Forelimb muscle (tissue), 1 donor: Measurements from ENCODE around the gene ADGRL3. TPM values are rescaled to one million over a fixed set of nuclear protein-coding genes. Genes with fewer than 3 reads are reported as not detected.
A peak's percentile ranks its signal among the peaks of the same experiment; 100 is the strongest.
"Not testable (repeated sequence)": the region's sequence is repeated elsewhere in the genome, so short reads cannot be mapped to it uniquely, and the experiment has no call there.

Experiments
- DNase-seq: peaks from one replicate; pipeline ENCODE4 v3.0.0-alpha.2; 2013; ENCODE audit warnings: low read depth
- polyA plus RNA-seq: library from polyadenylated mRNA; unstranded; fragments of 120-200 nt; gene quantifications from one replicate; pipeline ENCODE4 v1.2.1, GENCODE V29; 2013; ENCODE audit not compliant: insufficient read length

The ADGRL3 gene
- polyA plus RNA-seq, 1 donor, result 19.5 TPM

DNA sequence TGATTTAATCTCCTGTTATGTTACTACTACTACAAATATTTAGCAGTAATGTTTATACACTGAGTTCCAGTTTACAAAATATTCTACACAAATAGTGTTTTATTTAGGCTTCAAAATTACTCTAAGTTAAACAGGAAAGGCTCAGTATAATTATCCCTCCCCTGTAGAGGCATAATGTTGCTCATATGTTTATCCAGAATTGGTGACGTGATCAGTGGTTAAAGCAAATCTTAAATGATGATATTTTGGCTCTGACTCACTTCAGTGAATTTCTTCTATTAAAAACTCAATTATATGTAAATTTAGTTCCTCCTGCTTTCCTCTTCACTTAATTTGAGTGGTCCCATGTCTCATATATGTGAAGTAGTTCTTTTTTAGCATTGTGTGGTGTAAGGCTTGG is 438.5 kb downstream of the ADGRL3 start:
- no peak for DNase-seq

DNA sequence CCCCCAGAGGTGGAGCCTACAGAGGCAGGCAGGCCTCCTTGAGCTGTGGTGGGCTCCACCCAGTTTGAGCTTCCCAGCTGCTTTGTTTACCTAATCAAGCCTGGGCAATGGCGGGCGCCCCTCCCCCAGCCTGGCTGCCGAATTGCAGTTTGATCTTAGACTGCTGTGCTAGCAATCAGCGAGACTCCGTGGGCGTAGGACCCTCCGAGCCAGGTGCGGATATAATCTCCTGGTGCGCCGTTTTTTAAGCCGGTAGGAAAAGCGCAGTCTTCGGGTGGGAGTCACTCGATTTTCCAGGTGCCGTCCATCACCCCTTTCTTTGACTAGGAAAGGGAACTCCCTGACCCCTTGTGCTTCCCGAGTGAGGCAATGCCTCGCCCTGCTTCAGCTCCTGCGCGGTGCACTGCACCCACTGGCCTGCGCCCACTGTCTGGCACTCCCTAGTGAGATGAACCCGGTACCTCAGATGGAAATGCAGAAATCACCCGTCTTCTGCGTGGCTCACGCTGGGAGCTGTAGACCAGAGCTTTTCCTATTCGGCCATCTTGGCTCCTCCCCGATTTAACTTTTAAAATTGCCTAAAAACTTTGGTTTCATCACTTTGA is 446.7 kb downstream of the ADGRL3 start:
- not testable (repeated sequence) for DNase-seq

DNA sequence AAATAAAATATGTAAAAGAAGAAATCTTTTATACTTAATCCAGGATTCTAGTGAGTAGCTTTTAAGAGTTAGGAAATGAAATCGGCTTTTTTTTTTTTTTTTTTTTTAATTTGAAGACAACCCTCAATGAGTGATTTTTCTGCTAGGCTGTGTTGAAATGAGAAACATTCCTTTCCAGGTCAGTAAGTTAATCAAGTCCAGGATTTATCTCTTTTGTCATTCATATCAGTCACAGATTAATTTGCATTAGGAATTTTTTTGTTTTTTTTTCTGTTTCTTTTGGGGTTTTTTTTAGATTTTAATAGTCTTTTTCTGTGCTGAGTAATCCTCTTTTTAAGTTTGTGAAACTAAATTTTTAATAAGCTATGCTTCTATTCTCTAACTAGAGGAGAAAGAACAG is 448.1 kb downstream of the ADGRL3 start:
- DNase-seq, result no peak

DNA sequence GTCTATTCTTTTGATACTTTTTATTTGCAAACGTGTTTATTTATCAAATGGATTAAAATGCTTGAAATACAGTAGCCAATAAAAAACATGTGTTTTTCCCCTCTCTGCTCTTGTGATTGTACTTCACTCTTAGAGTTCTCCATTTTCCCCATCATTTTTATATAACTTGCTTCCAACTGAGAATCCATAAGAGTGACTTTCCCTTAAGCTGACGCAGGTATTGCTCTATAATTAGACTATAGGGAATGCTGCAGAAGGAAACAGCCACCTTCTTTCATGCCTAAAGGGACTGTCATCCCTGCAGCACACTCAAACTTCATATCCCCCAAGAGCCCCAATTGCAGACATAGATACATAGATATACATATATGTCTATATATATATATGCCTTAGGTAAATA is 456.9 kb downstream of the ADGRL3 start:
- DNase-seq, result no peak

DNA sequence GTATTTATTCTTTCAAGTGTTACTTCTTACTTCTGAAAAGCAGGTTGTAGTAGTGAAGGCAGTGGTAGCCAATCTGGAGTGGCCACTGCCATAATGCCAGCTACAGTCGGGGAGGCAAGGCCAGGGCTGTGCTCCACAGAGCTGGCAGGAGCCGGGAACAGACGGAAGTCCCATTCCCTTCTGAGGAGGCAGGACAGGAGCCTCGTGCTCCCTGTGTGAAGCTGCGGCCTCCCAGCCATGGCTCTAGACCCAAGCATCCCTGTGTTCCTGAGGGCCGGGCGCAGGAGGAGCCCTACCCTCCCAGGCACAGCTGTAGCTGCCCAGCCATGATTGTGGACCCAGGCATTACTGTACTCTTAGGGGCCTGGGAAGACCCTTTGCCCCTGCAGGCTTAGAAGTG is 461.8 kb downstream of the ADGRL3 start:
- DNase-seq, result no peak

DNA sequence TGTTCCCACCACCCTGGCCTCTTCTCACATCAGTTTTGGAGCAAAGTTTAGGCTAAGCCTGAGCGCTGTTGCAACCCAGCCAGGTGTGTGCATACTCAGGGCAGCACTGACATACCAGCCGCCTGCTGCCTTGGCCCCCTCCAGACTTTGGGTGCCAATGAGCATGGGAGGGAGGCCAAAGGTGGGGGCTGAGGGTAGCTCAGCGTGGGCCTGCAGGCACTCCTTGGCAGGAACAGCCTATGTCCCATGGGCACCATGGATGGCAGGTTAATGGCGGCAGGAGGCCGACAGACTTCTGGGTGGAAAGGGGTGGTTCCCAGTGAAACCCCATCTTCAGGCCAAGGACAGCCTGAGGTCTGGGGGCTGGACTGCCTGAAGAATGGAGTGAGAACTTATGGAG is 462.2 kb downstream of the ADGRL3 start:
- no peak for DNase-seq

DNA sequence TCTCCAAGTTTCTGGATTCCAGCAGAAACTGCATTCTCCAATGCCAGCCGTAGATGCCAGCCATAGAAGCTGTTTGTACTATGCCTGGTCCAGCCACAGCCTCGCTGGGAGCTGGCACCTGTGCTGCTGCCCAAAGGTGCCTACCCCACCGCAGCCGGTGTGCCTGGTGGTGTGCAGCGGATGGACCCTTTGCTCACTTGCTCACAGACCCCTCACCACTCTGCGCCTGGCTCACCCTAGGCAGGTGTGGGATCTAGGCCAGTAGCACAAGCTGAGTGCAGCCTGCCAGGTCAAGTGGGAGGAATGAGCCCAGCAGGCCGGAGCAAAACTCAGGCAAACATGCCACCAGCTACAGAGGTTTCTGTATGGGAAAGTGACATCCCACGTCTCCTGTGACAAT is 463.2 kb downstream of the ADGRL3 start:
- no peak for DNase-seq

DNA sequence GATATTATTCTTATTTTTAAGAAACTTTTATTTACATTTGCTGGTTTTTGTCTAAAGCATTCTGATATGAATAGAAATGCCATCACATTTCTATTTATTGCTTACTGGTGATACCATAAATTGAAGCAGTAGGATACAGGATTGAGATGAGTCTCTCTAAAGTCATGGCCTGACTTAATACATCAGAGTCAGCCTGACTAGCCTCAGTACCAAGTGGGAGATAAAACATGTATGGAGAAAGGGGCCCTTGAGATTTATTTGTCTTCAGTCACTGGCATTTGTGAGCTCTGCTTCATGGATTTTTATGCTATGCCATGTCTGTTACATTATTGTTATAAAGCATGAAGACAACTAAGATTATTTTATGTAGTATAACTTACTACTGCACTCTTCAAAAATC is 465.5 kb downstream of the ADGRL3 start:
- DNase-seq, result no peak

DNA sequence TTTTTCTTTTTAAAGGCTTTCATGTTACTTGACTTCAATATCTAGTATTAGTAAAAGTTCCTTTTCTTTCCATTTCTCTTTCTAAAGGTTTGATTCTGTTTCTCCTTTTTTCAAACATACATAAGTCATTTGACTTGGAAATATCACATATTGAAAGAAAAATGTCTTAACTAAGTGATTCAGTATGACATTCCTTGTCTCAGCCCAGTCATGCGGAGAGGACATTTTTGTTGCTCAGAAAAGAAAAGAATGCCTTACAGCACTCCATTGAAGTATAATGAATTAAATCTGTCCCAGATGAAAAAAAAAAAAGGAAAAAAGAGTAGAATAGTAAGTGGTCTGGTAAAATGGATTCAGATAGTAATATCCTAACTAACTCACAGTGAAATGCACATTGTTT is 466.1 kb downstream of the ADGRL3 start:
- DNase-seq, result peak; percentile 32

DNA sequence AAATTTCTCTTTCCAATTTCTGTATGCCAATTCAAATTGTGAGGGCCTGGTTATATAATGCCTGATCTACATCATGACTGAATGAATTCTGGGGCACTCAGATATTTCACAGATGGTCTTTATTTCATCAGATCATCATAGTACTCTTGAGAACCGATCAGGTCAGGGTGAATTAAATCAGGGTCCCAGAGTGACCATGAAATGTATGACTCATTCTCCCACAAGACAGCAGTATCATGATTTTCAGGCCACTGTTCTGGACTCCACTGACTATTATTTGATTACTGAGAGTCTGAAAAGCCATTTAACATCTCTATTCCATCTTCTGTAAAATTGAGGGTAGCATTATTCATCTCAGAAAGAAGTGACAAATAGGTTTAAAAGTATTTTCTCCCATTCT is 471.5 kb downstream of the ADGRL3 start:
- DNase-seq, result no peak

DNA sequence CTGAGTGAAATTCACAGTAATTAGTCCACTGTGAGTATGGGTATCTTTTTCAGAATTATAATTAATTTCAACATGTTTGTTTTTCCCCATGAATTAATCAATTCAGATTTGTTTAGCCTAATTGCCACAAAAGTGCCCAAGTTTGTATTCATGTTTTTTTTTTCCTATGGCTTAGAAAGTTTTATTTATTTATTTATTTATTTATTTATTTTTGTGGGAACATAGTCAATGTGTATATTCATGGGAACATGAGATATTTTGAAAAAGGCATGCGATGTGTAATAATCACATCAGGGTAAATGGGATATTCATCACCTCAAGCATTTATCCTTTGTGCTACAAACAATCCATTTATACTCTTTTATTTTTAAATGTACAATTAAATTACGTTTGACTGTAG is 475.3 kb downstream of the ADGRL3 start:
- no peak for DNase-seq

DNA sequence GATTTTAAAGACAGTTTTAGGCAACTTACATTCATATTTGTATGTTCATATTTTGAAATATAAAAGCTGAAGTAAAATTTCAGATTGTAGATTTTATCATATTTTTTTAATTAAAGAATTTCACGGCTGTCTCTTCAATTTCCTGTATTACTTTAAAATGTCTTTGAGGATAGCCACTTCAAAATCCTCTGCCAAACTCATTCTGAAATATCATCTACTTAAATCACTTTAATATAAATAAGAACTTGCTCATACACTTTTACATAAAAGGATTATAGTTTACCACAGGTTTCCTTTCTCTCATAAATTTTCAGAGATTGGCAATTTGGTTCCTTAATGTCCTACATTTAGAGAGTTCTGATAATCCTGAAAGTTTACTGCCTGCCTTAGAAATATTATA is 478.2 kb downstream of the ADGRL3 start:
- DNase-seq, result no peak

DNA sequence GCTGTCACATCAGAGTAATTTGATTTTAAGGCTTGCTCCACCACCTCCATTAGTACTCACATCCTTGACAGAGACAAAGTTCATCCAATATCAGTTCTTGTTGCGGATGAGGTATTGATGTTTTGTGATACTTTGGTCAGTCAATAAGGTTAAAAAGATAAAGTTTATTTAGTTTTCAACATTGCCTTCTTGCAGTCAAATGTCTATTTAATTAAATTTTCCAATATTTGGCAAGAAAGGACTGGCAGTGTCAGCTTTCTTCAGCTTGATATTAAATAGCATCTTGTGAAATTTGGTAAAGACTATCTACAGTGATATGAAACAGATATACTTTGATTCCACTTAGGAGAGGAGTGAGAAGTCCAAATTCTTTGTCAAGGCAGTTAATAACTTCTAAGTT is 493.4 kb downstream of the ADGRL3 start:
- DNase-seq, result no peak

DNA sequence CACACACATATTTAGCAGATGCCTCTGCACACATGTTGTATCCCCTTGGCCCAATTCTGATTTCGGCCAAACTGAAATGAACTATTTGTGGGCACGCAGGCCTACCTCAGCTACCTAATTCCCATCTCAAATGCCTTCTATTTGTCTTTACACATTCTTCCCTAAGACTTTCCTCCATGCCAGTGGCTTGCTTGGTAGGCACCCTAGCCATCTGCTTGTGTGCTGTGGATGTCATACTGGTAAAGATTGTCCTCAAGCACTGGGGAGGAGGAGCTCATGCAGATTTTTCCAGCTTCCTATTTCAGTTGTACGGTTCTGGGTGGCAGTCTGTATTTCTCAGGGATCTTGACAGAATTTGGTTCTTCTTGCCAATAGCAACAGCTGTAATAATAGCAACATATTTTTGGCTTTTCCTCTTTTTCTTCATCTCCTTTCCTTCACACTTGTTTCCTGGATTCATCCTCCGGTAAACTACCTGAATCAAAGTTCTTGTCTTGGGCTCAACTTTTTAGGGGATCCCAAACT is 514.3 kb downstream of the ADGRL3 start:
- no peak for DNase-seq

DNA sequence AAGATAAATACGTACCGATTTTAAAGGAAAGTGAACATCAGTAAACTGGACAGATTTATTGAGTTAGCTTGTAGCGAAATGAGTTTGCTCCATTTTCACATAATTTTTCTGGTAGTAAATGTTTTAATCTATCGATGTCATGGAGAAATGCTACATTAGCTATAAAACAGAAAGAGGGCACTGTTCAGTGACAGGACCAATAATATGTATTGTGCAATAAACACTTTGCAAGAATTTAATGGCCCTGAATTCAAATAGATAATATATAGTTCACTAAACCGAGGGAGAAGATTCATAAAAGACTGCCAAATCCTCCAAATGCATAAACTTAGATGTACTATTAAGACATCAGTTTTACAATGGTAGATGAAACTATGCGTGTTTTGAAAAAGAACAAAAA is 516.3 kb downstream of the ADGRL3 start:
- no peak for DNase-seq

DNA sequence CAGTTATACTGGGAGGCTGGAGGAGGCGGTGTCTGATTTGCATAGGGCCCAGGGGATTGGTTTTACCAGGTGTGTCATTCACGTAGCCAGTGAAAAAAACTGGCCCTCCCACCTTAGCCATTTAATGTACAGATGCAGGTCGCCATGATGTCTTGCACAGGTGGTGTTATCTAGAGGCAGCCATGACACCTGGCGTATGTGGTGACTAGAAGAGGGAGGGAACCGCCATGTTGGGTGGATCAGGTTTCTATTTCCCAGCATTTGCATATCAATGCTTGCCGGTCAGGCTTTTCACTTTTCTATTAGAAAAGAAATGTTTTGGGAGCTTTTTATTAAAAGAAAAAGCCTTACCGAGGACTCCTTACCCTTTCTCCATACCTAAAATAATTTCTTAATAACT is 523.4 kb downstream of the ADGRL3 start:
- DNase-seq, result no peak

DNA sequence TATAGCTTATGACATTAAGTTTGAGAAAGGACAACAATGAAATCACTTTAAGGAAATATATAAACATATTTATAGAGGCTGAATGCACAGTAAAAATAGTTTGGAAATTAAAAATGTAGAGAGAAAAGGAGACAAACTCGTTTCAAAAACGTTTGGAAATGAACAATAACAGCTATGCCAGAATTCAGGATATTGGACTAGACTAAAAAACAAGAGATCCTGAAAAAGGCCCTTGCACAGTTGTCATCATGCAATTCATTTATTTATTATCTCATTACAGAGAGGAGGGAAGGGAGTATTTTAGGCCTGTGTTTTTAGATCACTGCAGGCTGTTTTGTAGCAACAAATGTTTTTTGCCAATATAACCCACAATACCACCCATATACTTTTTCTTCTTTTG is 527.2 kb downstream of the ADGRL3 start:
- DNase-seq, result peak; percentile 44

DNA sequence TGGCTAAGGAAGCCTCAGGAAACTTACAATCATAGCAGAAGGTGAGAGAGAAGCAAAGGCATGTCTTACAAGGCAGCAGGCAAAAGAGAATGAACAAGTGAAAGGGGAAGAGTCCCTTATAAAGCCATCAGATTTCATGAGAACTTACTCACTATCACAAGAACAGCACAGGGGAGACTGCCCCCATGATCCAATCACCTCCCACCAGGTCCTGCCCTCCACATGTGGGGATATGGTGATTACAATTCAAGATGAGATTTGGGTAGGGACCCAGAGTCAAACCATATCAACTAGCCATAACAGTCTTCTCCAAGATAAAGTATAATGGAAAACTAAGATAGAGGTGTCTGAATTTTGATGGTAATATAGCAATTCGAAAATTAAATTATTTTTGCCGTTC is 534.3 kb downstream of the ADGRL3 start:
- DNase-seq, result no peak

DNA sequence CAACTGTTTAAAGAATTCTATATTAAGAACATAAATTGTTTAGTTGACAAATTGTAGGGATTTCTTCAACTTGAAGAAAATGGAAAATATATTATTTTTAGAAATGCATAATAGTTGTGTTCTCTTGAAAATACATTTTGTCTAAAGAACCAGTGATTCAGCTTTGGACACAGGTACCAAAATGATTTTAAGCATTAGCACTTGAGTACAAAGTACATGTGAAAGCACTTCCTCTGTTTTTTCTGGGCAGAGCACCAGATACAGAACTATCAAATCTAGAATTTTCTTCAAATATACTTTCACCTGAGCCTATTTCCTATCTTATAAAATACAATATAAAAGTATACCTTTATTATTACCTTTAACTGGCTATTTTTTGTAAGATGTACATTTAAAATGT is 539.8 kb downstream of the ADGRL3 start:
- no peak for DNase-seq

DNA sequence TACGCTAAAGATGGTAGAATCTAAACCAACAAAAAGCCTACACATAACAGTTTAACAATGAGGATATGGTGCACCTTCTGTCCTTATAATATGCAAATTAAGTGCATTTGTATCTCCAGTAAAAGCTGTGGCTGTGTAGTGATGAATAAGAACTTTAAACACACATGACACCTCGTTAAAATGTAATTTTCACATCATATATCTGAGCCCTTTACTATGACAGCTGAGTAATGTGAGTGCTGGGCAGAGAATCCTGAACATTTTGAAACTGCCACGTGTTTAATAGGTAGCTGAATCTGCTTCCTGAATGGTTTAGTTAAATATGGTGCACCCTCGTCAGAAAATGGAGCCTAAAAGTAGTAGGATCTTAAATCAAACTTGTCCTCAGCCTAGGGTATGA is 540.8 kb downstream of the ADGRL3 start:
- DNase-seq, result no peak

DNA sequence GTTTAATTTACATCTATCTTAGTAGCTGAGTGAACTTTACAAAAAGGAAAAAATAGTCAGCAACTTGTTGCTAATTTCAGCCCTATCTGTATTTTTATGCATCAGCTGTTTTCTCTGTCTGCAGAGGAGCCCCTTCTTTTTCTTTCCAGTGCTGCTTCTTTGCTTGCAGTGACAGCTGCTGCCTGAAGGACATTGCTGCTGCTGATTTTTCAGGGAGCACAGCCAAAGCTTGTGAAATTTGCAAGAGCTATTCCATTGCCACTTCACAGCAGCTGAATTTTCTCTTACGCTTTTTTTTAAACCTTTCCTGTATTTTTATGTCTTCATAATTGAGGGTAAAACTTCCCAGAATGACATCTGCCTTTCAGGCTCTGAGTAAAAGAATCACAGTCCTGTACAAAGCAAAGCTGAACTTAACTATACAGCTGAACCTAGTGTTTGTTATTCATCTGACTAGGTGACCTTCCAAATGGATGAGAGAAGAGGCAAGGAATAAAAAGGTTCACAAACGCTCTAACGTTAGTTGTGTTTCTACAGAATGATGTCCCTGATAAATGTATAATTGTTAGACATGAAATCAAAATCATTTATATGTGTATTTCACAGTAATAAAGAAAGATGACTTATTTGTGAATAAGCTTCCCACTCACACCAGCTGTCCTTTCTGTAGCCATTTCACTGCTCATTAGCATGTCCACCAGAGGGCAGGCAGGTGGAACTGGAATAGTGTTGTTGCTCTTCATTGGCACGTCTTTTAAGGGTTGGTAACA is 541.4 kb downstream of the ADGRL3 start:
- DNase-seq, result peak; percentile 71

DNA sequence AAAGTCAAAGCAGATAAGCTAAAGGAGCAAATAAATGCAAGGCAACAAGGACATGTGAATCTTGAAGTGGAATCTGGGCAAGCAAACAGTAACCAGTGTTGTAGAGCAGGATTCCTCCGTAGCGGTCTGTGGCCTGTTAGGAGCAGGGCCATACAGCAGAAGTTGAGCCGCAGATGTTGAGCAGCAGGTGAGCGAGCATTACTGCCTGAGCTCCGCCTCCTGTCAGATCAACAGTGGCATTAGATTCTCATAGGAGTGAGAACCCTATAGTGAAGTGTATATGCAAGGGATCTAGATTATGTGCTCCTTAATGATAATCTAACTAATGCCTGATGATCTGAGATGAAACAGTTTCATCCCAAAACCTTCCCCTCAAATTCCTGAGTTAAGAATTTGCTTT is 550.7 kb downstream of the ADGRL3 start:
- DNase-seq, result no peak

DNA sequence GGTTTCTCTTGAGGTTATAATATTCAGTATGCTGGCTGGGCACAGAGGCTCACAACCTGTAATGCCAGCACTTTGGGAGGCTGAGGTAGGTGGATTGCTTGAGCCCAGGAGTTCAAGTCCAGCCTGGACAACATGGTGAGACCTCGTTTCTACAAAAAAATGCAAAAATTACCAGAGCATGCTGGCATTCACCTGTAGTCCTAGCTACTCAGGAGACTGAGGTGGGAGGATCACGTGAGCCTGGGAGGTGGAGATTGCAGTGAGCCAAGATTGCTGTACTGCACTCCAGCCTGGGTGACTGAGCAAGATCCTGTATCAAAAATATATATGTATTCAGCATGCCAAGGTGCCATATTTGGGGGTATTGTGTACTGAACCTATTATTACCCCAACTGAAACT is 552.5 kb downstream of the ADGRL3 start:
- no peak for DNase-seq

DNA sequence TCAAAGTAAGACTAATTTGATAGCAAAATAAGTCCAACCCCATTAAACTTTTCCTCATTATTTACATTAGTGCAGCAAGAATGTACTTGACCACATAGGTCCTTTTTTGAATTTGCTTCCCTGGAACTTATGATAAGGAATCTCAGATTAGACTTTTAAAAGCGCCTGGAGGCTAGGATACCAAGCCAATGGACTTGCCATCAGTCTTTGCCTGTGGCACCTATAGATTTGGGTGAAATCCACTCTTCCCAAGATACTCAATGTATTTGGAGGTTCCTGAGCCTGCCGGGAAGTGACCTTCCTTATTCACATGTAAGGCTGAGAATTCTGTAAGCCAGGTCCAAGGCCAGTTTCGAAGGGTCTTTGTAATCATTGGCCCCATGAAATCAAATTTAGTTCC is 553.6 kb downstream of the ADGRL3 start:
- no peak for DNase-seq
